UCSD-AML1 (cell line): Measurements from ENCODE around the gene PRMT7.

Experiments
- DNase-seq: peaks from one replicate; lab custom pipeline; 2025; ENCODE audit not compliant: unreplicated experiment; lab: John Stamatoyannopoulos, UW

PRMT7 gene

GRCh38 chr16:68374246-68374805, 63.5 kb downstream of the PRMT7 start:
- DNase-seq, result no peak

- no peak for DNase-seq
Observed at GRCh38 chr16:68374961-68375660, 64.3 kb downstream of the PRMT7 start.

DNA sequence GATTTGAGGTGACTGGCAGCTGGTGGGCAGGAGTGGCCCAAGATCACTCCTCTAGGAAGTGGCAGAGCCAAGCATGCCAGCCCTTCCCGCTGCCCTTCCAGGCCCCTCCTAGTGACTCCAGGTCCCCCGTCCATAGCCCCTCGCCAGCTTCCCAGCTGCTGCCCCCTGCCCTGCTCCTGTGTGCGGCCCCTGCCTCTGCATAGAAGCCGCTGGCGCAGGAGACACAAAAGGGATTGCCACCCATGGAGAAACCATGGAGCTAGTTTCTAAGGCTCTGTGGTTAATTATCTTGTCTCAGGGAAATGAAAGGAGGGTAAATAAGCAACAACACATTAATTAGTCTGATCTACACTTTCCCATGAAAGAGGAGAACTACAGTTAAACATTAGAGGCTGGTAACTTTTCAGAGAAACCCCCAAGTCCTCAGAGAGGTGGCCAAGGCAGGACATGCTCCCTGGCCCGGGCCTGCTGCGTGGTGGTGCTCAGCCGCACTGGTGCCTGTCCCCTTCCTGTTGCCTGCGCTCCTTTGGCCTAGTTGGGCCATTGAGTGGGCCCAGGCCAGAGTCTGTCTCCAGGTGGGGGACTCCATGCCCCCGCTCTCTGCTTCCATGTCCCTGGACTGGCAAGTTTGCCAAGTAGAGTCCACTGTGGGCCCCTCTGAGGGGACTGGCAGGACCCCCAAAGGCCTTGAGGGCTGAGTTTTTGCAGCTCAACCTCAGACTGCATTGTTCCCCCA, 65.2 kb downstream of the PRMT7 start:
- no peak for DNase-seq

- no peak for DNase-seq
Observed at GRCh38 chr16:68376590-68376989, 65.8 kb downstream of the PRMT7 start.

GRCh38 chr16:68377221-68377620, 66.4 kb downstream of the PRMT7 start:
- DNase-seq, result no peak

DNA sequence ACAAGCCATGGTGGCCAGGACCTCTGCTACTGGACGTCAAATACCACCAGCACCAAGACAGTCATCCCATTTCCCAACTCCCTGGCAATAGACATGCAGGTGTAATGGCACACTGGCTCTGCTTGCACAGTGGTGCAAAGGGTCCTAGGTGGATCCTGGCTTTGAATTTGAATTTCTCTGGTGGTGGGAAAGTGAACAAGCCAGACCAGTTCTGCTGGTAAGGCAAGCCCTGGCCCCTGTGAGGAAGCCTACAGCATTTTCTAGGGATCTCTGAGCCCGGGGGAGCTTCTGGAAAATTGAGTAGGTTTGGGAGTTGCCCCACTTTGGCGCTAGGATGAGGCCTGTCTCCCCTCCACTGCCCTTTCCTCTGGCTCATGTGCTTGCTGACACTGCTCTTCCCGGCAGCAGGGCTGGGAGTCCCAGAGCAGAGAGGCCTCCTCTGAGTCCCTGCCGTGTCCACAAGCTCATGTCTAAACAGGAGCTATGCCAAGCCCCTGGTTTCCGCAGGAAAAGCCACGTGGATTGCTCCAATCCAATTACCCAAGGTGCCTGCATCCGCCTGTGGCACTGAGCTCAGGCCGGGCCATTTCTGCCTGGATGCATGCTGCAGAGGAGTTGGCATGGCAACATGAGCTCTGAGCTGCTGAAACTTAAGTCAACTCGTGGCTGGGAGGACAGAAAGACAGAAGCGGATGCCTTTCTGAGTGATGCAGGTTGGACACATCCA, 67.0 kb downstream of the PRMT7 start:
- DNase-seq, result no peak

DNA sequence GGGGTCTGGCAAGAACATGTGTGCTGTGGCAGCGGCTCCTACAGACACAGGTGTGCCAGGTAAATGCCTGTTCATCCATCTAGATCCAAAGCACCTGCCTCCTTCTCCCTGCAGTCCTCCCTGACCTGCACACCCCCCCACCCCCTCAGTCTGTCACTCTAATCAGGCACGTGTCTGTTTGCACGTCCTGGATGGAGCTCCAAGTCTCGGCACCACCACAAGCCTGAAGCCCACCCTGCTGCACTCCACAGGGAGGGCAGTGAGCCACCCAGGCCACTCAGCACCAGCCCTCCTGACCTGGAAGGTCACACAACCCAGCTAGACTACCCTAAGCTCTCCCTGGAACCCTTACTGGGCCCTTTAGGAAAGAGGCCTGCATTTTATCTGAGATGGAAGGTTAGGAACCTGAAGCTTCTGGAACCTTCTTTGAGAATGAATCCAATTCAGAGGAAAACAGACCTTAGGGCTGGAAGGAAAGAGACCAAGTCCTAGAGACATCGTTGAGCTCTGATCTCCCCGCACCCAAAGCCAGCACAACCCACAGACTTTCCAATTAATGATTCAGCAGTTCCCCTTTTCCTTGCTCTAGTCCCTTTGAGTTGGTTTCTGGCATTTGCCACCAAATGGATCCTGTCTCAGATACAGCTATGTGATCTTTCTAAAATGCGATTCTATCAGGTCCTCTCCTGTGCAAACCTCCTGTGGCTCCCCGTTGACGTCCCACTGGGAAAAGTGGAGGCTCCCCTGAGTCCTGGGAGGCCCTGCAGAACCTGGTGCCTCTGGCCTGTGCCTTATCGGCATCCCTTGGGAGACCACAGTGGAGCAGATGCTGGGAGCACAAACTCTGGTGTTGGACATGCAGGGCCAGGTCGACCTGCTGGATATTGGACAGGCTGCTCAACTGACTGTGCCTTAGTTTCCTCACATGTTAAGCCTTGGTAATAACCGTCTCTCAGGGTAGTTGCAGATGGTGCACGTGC, 67.9 kb downstream of the PRMT7 start:
- DNase-seq, result peak; percentile 23

GRCh38 chr16:68379472-68380347, 68.9 kb downstream of the PRMT7 start:
- no peak for DNase-seq

GRCh38 chr16:68380348-68380670, 69.5 kb downstream of the PRMT7 start:
- DNase-seq, result no peak

DNA sequence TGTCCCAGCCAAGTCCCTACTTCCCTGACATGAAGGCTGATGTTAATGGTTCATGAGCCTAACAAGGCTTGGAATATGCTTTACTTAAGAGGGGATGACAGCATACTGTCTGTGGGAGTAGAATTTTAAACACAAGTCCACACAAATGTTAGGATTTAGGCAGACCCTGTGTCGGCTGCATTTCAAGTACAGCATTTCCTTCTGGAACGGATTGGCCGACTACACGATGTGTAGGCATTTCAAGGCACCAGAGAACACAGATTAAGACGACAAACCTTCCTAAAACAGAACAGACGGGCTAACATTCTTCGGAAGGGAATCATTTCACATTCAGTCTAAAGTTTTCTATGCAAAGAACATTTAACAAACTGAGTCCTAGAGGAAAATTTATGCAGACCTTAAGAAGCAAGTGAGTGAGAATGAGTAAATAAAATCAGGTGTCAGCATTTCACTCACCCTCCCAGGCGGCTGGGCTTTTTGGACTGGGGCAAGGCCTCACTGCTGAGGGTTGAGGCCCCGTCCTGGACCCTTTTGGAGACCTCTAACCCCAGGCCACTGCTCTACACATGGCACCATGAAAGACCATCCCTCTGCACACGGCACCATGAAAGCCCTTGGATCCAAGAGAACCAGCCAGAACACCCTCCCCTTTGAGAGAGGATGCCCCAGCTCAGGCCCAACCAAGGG, 70.0 kb downstream of the PRMT7 start:
- DNase-seq, result no peak

- DNase-seq, result no peak
Observed at GRCh38 chr16:68381363-68381724, 70.5 kb downstream of the PRMT7 start.

DNA sequence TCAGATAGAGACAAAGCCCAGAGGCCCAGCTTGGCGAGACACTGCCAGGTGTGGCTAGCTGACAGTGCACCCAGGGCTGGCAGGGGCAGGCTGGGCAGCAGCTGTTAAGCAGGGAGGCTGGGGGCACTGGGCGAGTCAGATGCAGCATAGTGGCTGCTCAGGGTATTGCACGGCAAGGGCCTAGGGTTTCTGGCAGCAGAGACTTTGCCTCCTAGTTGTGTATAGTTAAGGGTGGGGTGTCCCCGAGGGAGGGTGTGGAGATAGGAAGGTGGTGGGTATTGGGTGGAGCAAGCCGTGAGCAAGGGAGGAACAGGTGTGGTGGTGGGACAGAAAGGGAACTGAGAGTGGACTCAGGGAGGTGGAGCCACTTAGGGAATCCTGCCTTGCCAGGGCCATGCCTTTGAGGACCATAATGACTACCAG, 71.5 kb downstream of the PRMT7 start:
- DNase-seq, result peak; percentile 25

GRCh38 chr16:68383858-68384257, 73.0 kb downstream of the PRMT7 start:
- no peak for DNase-seq

GRCh38 chr16:68384288-68385161, 73.7 kb downstream of the PRMT7 start:
- DNase-seq, result no peak

DNA sequence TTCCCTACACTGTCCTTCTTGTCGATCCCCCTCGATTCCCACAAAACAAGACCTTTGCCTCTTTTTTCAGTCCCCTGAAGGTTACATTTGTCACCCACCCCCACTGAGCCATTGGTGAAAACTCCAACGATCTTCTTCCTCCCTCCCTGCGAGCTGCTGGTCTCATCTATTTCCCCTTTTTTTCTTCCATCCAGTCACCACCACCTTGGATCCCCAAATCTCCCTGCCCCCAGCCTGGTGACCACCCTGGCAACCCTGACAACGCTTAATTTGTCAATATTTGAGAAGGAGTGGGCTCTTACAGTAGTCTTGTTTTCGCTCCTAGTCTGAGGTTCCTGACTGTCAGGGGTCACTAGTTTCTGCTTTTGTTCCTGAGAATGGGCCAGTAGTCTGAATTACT, 74.6 kb downstream of the PRMT7 start:
- DNase-seq, result no peak

- no peak for DNase-seq
Observed at GRCh38 chr16:68386628-68387027, 75.8 kb downstream of the PRMT7 start.

DNA sequence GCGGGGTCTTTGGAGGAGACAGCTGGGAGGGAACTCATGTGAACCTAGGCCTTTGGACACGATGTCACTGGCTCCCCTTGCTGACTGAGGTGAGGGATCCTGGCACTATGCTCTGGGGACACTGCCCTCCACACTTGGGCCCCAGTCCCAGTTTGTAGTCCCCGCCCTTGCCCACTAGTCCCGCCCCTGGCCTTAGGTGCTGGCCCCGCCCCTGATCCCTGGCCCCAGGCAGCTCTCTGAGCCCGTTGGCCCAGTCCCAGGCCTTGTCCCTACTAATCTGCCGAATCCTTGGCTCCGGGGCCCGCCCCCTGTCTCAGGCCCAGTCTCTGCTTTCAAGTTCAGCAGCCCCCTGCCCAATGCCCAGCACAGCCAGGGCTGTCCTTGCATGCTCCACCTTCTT, 76.5 kb downstream of the PRMT7 start:
- DNase-seq, result no peak

GRCh38 chr16:68388124-68388523, 77.3 kb downstream of the PRMT7 start:
- no peak for DNase-seq
